Measurements from ENCODE around the gene UBE2D1.
A peak's percentile ranks its signal among the peaks of the same experiment; 100 is the strongest.

Gene UBE2D1

DNA sequence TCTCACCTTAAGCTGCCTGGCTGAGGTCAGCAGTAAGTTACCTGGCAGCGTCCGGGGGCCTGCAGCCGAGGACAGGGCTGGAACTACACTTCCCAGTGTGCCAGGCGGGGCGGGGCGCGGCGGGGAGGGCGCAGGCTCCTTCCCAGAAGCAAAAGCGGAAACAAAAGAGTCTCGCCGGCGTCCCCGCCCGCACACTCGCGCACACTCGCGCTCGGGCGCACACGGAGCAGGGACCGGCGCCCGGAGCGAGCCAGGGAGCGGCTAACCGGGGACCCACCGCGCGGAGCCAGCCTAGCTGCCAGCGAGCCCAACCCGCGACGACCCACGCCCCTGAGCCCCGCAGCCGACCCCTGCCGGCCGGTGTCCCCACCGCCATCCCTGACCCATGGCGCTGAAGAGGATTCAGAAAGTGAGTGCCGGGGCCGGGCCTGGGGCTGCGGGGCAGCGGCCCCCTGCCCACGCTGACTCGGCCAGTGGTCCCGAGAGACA, at the start of gene UBE2D1:
UBE2D1 (plus strand) TSS at position 190 of the 489 bp plus-strand sequence; CDS start at position 386, 196 bp downstream.
- peak; percentile 69 to 74 for DNase-seq (ENCODE audit: low read depth in 2 of 2)

DNA sequence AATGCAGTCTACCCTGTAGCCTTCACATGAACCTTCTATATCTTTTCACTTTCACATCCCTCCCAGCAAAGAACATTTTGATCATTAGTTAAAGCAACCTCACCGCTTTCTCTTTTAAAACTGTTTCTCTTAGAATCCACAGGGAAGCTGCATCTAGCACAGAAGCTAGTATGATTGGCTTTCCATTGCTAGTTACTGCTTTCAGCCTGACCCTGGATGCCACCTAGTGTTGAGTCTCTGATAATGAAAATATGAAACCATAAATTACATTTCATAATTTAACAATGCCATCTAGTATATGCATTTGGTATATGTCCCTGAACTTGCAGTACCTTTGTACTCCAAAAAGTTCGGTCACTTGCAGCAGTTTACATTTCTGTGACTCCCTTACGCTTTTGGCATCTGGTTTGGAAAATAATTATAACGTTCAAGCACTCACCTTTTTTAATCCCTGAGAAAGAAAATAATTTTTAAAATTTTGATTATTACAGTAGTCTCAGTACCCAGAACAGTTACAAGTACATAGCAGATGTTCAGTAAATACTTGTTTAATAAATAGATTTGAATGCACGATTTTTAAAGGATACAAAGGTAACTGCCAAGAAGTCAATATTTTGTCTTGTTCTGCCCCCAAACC, 43.1 kb upstream of the UBE2D1 start:
- DNase-seq (ENCODE audit: low read depth in 2 of 2): no peak

DNA sequence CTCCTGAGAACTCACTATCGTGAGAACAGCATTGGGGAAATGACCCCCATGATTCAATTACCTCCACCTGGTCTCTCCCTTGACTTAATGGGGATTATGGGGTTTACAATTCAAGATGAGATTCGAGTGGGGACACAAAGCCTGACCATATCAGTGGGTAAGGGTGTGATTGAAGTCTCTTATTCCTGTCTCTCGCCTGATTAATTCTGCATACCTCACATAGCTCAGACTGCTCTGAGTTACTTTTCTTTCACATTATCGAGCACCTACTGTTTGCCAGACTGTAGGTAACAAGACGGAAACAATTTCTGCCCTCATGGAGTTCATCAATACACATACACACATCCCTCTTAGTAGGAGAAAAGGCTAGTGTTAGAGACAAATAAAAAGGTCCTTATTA, 40.8 kb upstream of the UBE2D1 start:
- DNase-seq (ENCODE audit: low read depth in 2 of 2): no peak

DNA sequence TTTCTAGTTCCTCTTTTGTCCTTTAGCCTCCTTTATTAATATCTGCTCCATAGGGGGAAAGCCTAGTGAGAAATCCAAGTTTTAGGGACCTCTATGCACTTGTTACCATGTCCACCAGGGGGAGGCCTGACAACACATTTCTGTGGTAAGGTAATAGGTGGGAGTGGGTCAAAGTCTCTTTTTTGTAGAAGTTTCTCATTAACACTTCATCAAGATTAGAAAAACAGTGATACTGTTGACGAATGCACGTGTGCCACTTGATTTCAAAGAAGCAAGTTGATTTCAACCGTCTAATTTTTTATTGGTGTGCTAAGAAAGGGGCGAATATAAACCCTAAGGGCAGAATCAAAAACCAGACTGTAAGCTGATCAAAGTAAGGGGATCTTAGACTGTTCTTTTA, 35.2 kb upstream of the UBE2D1 start:
- DNase-seq (ENCODE audit: low read depth in 2 of 2): peak; percentile 20 to 23

DNA sequence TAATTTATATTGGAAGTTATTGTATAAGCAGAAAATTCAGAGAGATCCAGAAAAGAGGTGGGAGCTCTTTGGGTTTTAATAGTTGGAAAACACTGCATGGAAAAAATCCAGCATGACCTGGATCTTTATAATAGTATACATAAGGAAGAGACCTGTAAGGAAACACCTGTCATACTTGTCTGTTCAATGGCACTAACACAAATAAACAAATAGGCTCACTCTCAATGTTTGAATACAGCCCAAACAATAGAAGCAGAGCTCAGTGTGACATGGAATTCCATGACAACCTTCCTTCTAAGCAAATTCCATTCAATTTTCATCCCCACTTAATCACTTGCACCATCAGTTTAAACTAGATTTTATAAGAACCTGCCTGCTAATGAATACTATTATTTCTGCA, 34.1 kb upstream of the UBE2D1 start:
- no peak for DNase-seq (ENCODE audit: low read depth in 2 of 2)

DNA sequence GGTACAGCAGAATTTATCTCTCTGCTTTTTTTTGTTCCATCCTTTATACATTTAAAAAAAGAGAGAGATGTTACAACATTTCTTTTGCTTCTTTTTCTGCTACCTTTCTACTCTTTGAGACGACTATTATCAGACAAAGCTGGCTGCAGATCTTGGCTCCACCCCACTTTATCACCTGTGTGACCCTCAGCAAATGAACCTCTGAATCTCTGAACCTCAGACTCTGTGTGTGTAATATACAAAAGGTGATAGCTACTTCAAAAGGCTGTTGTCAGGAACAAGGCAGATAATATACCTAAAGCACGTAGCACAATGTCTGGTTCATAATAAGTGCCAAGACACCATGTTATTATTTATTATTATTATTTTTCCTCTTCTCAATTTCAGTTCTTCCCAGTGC, 32.6 kb upstream of the UBE2D1 start:
- DNase-seq (ENCODE audit: low read depth in 2 of 2): no peak

DNA sequence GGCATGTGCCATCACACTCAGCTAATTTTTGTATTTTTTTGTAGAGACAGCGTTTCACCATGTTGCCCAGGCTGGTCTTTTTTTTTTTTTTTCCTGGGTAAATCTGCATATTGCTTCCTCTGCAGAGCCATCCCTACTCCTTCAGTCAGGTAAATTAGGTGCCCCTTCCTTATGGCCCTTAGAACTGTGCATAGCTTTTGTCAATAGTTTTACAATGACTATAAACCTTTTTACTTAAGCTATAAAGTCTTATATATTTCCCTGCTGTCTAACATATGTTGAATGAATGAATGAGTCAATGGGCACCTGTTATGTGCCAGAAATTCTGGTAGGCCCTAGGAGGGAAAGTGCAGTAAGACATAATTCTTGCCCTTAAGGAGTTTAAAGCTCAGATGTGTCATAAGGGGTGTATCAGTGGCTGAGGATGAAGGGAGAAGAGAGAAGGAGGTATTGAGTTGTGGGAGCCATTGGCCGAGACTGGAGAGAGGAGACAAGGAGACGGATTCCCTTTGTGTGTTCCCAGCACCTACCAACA, 30.6 kb upstream of the UBE2D1 start:
- no peak for DNase-seq (ENCODE audit: low read depth in 2 of 2)

DNA sequence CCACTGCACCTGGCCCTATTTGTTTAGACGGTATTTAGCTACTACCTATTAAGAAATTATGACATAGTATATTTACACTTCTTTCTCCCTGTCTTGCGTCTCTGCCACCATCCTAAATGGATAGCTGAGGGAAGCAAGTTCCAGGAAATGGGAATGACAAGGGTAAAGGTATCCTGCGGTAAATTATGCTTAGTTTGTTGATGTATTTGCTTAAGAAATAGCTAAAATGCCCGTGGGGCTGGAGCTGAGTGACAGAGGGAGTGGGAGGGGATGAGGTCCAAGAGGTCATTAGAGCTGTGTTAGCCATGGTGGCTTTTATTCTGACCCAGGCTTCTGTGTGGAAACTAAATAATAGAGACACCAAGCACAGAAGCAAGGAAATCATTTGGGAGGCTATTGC, 29.0 kb upstream of the UBE2D1 start:
- DNase-seq (ENCODE audit: low read depth in 2 of 2): no peak

DNA sequence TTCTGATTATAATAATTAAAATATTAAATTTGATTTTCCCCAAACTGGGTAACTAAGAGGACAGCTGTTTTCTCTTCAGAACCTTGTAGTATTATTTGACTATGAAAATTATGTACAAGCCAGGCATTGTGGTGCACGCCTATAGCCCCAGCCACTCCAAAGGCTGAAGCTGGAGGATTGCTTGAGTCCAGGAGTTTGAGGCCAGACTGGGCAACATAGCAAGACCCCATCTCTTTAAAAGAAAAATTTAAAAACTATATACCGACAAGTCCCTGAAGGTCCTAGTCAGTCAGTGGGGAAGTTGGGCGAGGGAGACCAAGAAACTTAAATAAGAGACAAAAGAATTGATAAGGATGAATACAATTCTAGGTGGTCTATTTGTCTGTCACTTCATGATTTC, 27.1 kb upstream of the UBE2D1 start:
- no peak for DNase-seq (ENCODE audit: low read depth in 2 of 2)

DNA sequence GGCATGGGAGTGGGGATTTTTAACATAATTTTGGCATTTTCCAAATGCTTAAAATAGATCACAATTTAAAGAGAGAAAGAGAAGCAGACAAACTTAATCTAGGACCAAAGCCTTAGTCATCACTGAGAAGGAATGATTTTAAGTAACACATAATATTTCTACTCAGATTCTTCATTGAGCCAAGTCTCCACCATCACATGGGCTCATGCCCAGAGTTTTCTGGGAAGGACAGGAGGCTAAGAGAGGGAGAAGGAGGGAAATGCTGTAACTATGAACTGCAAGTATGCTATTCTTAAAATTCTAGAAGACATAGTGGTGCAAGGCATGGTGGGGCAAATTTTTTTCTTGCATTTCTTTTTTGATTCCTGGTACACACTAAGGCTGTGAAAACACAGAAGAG, 23.8 kb upstream of the UBE2D1 start:
- DNase-seq (ENCODE audit: low read depth in 2 of 2): no peak

DNA sequence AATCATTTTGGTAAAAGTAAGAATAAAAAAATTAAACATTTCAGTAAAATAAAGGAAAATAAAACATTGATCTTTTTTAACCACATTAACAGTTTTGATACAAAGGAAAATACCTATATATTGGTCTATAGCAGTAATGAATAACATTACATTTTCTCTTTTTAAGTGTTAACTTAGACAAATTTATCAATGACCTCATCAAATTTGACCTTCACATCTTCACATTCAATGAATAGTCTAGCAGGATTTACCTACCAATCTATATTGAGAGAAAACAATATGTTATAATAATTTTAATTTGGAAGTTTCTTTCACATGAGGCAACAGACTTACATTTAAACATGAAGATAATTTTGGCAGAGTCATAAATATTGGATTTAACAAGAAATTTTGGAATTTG, 17.9 kb upstream of the UBE2D1 start:
- DNase-seq (ENCODE audit: low read depth in 2 of 2): no peak

DNA sequence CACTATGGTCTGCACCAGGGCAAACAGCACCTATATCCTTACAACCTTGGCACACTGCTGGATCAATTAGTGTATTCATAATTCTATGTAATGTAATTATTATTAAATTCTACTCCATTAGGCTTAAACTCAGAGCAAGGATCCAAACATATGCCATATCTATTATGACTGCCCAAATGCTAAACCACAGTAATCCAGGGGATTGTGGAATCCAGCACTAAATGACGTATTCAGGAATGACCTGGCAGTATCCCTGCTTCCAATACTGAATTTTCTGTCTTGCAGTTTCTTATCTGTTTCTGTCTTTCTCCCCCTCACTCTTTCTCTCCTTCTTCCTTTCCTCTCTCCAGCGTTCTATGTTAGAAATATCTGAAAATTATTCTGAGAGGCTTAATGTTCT, 16.5 kb upstream of the UBE2D1 start:
- DNase-seq (ENCODE audit: low read depth in 2 of 2): no peak

DNA sequence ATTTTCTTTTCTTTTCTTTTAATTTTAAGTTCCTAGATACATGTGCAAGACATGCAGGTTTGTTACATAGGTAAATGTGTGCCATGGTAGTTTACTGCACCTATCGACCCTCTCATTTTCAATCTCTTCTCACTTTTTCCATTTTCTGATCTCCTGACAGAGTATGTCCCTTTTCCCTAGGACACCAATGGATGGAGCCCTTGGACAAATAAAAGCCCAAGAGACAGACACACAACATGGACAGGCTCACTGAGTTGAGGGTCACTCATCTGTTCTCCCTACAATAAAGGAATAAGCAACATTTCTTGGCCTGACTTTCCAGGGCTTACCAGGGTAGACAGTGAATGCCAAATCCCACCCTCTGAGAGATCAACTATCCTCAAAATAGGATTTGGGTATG, 15.2 kb upstream of the UBE2D1 start:
- no peak for DNase-seq (ENCODE audit: low read depth in 2 of 2)

DNA sequence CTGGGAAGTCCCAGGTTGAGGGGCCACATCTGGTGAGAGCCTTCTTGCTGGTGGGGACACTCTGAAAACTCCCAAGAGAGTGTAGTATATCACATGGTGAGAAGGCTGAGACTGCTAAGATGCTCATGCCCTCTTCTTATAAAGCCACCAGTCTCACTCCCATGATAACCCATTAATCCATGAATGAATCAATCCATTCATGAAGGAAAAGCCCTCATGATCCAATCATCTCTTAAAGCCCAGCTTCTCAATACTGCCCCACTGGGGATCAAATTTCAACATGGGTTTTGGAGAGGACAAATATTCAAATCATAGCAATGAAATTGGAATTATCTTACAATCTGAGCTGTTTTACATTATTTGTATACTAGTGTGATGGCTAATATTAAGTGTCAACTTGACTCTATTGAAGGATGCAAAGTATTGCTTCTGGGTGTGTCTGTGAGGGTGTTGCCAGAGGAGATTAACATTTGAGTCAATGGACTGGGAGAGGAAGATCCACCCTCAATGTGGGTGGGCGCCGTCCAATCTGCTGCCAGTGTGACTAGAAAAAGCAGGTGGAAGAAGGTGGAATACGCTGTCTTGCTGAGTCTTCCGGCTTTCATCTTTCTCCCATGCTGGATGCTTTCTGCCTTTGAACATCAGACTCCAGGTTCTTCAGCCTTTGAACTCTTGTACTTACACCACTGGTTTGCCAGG, 14.3 kb upstream of the UBE2D1 start:
- DNase-seq (ENCODE audit: low read depth in 2 of 2): no peak

DNA sequence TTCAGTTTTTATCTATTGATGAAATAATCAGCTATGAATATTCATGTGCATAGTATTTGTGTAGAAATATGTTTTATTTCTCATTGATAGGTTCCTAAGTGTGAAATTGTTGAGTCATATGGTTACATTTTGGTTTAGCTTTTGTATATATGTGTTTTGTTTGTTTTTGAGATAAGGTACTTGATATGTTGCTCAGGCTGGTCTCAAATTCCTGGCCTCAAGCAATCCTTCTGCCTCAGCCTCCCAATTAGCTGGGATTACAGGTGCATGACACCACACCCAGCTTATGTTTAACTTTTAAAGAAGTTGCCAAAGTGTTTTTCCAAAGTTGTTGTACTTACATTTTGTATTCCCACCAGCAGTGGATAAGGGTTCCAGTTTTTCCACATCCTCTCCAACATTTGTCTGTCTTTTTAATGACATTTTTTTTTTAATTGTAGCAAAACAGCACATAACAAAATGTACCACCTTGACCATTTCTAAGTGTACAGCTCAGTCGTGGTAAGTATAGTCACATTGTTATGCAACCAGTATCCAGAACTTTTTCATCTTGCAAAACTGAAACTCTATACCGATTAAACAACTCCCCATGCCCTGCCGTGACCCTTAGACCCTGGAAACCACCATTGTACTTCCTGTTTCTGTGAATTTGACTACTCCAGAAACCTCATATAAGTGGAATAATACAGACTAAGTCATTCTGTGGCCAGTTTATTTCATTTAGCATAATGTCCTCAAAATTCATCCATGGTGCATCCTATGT, 12.6 kb upstream of the UBE2D1 start:
- no peak for DNase-seq (ENCODE audit: low read depth in 2 of 2)

DNA sequence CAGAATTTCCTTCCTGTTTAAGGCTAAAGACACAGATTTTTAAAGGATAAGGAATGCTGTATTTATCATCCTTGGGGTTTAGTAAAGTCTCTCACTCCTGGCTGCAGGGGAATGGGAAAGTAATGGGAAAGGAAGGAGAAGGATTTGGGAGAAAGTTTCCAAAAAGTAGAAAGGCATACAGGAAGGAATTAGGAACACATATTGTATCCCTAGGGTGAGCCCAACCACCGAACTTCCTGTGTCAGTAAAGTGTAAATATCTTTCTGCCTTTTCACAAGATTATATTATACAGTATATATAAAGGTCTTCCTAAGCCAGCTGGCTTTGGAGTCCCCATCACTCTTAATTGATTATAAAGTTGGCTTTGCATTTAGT, 12.0 kb upstream of the UBE2D1 start:
- no peak for DNase-seq (ENCODE audit: low read depth in 2 of 2)

DNA sequence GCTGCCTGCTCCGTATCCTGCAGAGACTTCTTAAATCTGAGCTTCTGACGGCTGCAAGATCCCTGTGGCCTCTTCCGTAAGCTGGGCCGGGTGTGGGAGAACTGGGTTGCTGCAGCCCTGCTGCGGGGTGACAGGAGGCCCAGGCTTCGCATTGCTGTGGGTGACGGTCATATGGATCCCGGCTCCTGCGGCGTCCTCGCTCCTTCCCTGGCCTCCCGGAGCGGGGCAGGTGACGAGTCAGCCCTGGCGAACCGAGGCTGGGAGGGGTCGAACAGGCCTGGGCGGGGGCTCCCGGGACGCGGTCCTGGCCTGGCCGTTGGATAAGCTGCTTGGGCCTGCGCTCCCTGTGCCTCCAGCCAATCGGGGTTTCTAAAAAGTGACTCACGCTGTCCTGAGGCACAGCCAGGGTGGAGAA, 7.8 kb upstream of the UBE2D1 start:
- no peak for DNase-seq (ENCODE audit: low read depth in 2 of 2)

DNA sequence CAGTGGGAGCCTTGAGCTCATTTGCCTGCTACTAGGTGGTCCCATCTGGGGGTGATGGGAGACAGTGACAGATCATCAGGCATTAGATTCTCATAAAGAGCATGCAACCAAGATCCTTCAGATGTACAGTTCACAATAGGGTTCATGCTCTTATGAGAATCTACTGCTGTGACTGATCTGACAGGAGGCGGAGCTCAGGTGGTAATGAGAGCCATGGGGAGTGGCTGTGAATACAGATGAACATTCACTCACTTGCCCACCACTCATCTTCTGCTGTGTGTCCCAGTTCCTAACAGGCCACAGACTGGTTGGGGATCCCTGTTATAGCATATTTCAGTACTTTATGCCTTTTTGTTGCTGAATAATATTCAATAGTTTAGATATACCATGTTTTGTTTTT, 6.6 kb upstream of the UBE2D1 start:
- DNase-seq (ENCODE audit: low read depth in 2 of 2): no peak

DNA sequence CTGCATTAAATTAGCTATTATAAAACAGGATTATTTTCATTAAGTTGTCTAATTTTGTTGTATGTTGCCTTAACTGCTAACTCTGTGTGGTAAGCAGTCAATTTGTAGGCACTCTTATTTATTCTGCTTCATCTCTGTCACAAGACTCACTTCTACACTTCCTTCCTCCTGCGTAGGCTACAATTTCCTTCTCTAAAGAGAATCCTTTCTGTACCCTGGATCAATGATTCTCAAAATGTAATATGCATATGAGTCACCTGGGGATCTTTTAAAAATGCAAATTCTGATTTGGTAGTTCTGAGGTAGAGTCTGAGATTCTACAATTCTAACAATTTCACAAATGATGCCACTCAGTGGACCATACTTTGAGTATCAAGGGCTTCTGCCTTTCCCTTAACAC, 4.4 kb upstream of the UBE2D1 start:
- DNase-seq (ENCODE audit: low read depth in 2 of 2): no peak

DNA sequence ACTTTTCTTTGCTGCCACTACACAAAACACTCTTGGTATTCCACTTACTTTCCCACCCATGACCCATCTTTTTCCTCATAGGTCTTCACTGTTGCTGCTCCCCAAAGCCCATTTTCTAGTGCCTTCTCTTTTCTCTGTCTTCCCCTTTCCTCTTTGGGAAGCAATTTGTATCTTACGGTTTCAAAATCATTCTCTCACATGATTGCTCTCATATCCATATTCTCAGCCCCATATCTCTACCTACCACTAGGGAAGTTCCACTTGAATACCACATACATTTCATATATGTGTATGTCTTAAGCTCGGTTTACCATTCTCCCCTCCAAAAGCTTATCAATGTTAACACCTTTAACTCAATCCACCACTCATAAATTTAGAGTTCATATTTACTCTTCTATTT, 3.2 kb upstream of the UBE2D1 start:
- no peak for DNase-seq (ENCODE audit: low read depth in 2 of 2)

DNA sequence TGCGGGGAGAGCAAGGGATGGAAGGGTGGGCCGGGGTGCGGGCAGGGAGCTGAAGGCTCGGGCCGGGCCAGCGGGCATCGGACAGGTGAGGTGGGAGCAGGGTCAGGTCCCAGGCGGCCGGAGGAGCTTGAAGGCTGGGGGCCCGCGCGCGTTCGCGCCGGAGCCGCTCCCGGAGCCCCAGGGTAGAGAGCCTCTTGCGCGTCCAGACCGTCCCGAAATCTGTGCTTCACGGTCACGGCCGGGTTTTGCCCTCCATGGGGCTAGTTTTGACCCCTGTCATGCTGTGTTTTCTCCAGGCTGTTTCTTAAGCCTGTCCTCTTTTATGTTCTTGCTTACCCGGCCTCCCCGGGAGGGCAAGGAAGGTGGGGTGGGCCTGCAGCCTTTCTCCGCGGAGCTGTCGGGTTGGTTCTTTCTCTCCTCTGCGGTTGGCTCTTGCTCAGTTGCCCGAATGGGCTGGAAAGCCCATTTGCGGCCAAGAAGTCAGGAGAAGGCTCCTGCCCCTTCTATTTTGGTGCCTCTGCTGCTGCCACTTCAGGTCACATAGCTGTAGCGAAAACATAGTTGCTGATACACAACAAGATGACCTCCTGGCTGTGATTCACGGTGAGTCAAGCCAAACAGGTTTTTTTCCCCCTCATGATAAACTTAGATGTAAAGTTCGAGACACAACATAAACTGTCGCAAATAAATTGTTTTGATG, 650 bp downstream of the UBE2D1 start:
- DNase-seq (ENCODE audit: low read depth in 2 of 2): no peak

DNA sequence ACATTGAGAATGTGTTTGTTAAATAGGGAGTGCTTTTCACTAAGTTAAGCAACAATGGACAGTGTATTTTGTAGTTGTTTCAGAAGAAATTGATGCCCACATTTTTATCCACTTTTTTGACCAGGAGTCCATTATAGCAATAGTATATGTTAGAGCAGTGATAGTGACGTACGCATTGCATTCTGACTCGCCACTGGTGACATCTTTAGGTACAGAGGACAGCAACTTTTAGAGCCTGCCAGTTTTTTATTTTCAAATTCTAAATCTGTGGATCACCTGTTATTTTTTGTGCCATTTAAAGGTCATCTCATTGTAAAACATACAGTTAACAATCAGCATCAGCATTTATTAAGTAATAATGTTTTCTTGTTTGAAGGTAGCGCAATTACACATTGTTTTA, 1.4 kb downstream of the UBE2D1 start:
- no peak for DNase-seq (ENCODE audit: low read depth in 2 of 2)
